VCaP (cell line): Measurements from ENCODE around the gene ZSWIM5.

Experiments
- H3K27ac ChIP-seq: fragments of 450-650 bp; 2 replicates; pipeline ENCODE4 v1.5.1; 2017
- CTCF ChIP-seq: fragments of 450-650 bp; conservative IDR thresholded peaks from 2 replicates; pipeline ENCODE4 v1.5.1; 2017; ENCODE audit warnings: mild to moderate bottlenecking, moderate library complexity

ZSWIM5 gene

GRCh38 chr1:45012639-45013278 lies 193.6 kb downstream of the ZSWIM5 start:
- peak overlapping the region; percentile 69 for H3K27ac ChIP-seq

GRCh38 chr1:45011837-45012638 lies 194.4 kb downstream of the ZSWIM5 start, which contains the start of gene UROD:
UROD (plus strand) TSS chr1:45012254; CDS start chr1:45012266, 12 bp downstream.
- TF ChIP-seq CTCF = no peak

More at GRCh38 chr1:45012639-45013278, 193.6 kb downstream of the ZSWIM5 start:
- no peak for TF ChIP-seq CTCF

GRCh38 chr1:45010855-45011811 lies 195.3 kb downstream of the ZSWIM5 start, which contains the start of gene HECTD3:
HECTD3 (minus strand) TSS chr1:45011324; CDS start chr1:45011257, 67 bp downstream.
- TF ChIP-seq CTCF = no peak

More at GRCh38 chr1:45011837-45012638, 194.4 kb downstream of the ZSWIM5 start, which contains the start of gene UROD:
- peak within 1 kb of the TSS; percentile 69 for H3K27ac ChIP-seq

GRCh38 chr1:45009956-45010854 lies 196.2 kb downstream of the ZSWIM5 start:
- TF ChIP-seq CTCF = no peak
- peak overlapping the region; percentile 69 for H3K27ac ChIP-seq

More at GRCh38 chr1:45010855-45011811, 195.3 kb downstream of the ZSWIM5 start, which contains the start of gene HECTD3:
- peak within 1 kb of the TSS; percentile 69 for H3K27ac ChIP-seq

GRCh38 chr1:45009296-45009865 lies 197.0 kb downstream of the ZSWIM5 start:
- no peak overlapping the region for H3K27ac ChIP-seq
- TF ChIP-seq CTCF = no peak

GRCh38 chr1:45008516-45008915 lies 197.9 kb downstream of the ZSWIM5 start:
- no peak for TF ChIP-seq CTCF
- no peak overlapping the region for H3K27ac ChIP-seq
